Subcutaneous abdominal adipose tissue (tissue), 5 donors: ENCODE data around the gene BMPER.
A peak's percentile ranks its signal among the peaks of the same experiment; 100 is the strongest.

Source experiments
- H3K27ac ChIP-seq: one replicate; pipeline ENCODE4 v1.7.0; 2013; ENCODE audit warnings: low read depth, mild to moderate bottlenecking, inconsistent platforms, low read length, moderate library complexity
- H3K27me3 ChIP-seq, 5 donors: one replicate each; pipeline ENCODE4 v1.7.0; 2013; ENCODE audit warnings: low read length in 5 of 5, inconsistent platforms in 1 of 5; ENCODE audit not compliant: control insufficient read depth in 5 of 5, insufficient read depth in 4 of 5
- H3K36me3 ChIP-seq, 5 donors: one replicate each; pipeline ENCODE4 v1.7.0; 2013; ENCODE audit warnings: low read length in 5 of 5; ENCODE audit not compliant: control insufficient read depth in 5 of 5, insufficient read depth in 5 of 5
- H3K4me1 ChIP-seq, 5 donors: one replicate each; pipeline ENCODE4 v1.7.0; 2013; ENCODE audit warnings: low read length in 5 of 5, mild to moderate bottlenecking in 3 of 5, moderate library complexity in 1 of 5; ENCODE audit not compliant: control insufficient read depth in 5 of 5, insufficient read depth in 5 of 5
- H3K4me3 ChIP-seq, 5 donors: one replicate each; pipeline ENCODE4 v1.7.0; 2013; ENCODE audit warnings: low read length in 5 of 5, low read depth in 1 of 5
- H3K9ac ChIP-seq, 5 donors: one replicate each; pipeline ENCODE4 v1.7.0; 2013; ENCODE audit warnings: low read length in 5 of 5, mild to moderate bottlenecking in 4 of 5, moderate library complexity in 3 of 5
- H3K9me3 ChIP-seq, 5 donors: one replicate each; pipeline ENCODE4 v1.7.0; 2013; ENCODE audit warnings: low read length in 5 of 5; ENCODE audit not compliant: control insufficient read depth in 5 of 5
- donor health status: healthy.
- donor health status: healthy.
- donor health status: healthy.
- donor health status: healthy.
- donor health status: healthy.

Gene BMPER

GRCh38 chr7:33874943-33875342 lies 30.4 kb upstream of the BMPER start:
- Histone ChIP-seq H3K27me3 (no peaks in the 10 kb centered on the region), H3K27ac (peak overlapping the region; percentile 97), H3K9ac (peak overlapping the region in 1 of 5 donors; percentile 58), H3K9me3 (no peaks in the 10 kb centered on the region), H3K36me3 (no peaks in the 10 kb centered on the region), H3K4me3 (peak overlapping the region in 1 of 5 donors; percentile 5), H3K4me1 (peaks cover 0 to 49% (median 35%) of the 10 kb centered on the region in 5 donors)

- no peaks in the 10 kb centered on the region for H3K27me3 ChIP-seq
- H3K4me1 ChIP-seq = peaks cover 0 to 54% (median 37%) of the 10 kb centered on the region in 5 donors
- H3K27ac ChIP-seq = peak overlapping the region; percentile 97
- H3K9me3 ChIP-seq = no peaks in the 10 kb centered on the region
- H3K4me3 ChIP-seq = no peak overlapping the region
- H3K36me3 ChIP-seq = no peaks in the 10 kb centered on the region
- H3K9ac ChIP-seq = no peak overlapping the region
These were observed 28.6 kb upstream of the BMPER start for GRCh38 chr7:33876596-33877274.

- Histone ChIP-seq H3K4me3 (no peak overlapping the region), H3K9me3 (no peaks in the 10 kb centered on the region), H3K27ac (no peak overlapping the region), H3K4me1 (peaks cover 5 to 35% (median 18%) of the 10 kb centered on the region in 5 donors), H3K36me3 (no peaks in the 10 kb centered on the region), H3K9ac (no peak overlapping the region), H3K27me3 (no peaks in the 10 kb centered on the region)
These were observed 24.6 kb upstream of the BMPER start for GRCh38 chr7:33880787-33881186.

- Histone ChIP-seq H3K27me3 (no peaks in the 10 kb centered on the region), H3K4me3 (no peak overlapping the region), H3K9ac (no peak overlapping the region), H3K4me1 (peaks cover 5 to 30% (median 13%) of the 10 kb centered on the region in 5 donors), H3K36me3 (no peaks in the 10 kb centered on the region), H3K9me3 (no peaks in the 10 kb centered on the region), H3K27ac (peak overlapping the region; percentile 52)
These were observed 24.0 kb upstream of the BMPER start for GRCh38 chr7:33881316-33881715.

- Histone ChIP-seq H3K36me3 (no peaks in the 10 kb centered on the region), H3K4me3 (no peak overlapping the region), H3K9me3 (no peaks in the 10 kb centered on the region), H3K4me1 (peaks cover 5 to 21% (median 13%) of the 10 kb centered on the region in 5 donors), H3K27ac (peak overlapping the region; percentile 52), H3K27me3 (no peaks in the 10 kb centered on the region), H3K9ac (peak overlapping the region in 1 of 5 donors; percentile 42)
These were observed 23.1 kb upstream of the BMPER start for GRCh38 chr7:33882040-33882837.

GRCh38 chr7:33882950-33883670 lies 22.2 kb upstream of the BMPER start:
- Histone ChIP-seq H3K9me3 (no peaks in the 10 kb centered on the region), H3K27ac (peak overlapping the region; percentile 52), H3K4me1 (peaks cover 5 to 18% (median 13%) of the 10 kb centered on the region in 5 donors), H3K36me3 (no peaks in the 10 kb centered on the region), H3K4me3 (no peak overlapping the region), H3K27me3 (no peaks in the 10 kb centered on the region), H3K9ac (no peak overlapping the region)

GRCh38 chr7:33883671-33883965 lies 21.7 kb upstream of the BMPER start:
- H3K27ac ChIP-seq = no peak overlapping the region
- no peak overlapping the region for H3K9ac ChIP-seq
- no peaks in the 10 kb centered on the region for H3K27me3 ChIP-seq
- peaks cover 5 to 18% (median 13%) of the 10 kb centered on the region in 5 donors for H3K4me1 ChIP-seq
- no peaks in the 10 kb centered on the region for H3K9me3 ChIP-seq
- H3K4me3 ChIP-seq = no peak overlapping the region
- no peaks in the 10 kb centered on the region for H3K36me3 ChIP-seq

- no peak overlapping the region for H3K9ac ChIP-seq
These were observed 19.8 kb upstream of the BMPER start for GRCh38 chr7:33885290-33886148.

GRCh38 chr7:33886149-33886623 lies 19.2 kb upstream of the BMPER start:
- Histone ChIP-seq H3K27me3 (no peaks in the 10 kb centered on the region), H3K36me3 (no peaks in the 10 kb centered on the region), H3K9me3 (no peaks in the 10 kb centered on the region), H3K27ac (no peak overlapping the region), H3K4me3 (no peak overlapping the region), H3K4me1 (peaks cover 5 to 18% (median 13%) of the 10 kb centered on the region in 5 donors), H3K9ac (no peak overlapping the region)

More at GRCh38 chr7:33885290-33886148, 19.8 kb upstream of the BMPER start:
- H3K27me3 ChIP-seq = no peaks in the 10 kb centered on the region
- no peaks in the 10 kb centered on the region for H3K9me3 ChIP-seq
- no peak overlapping the region for H3K27ac ChIP-seq
- H3K4me3 ChIP-seq = no peak overlapping the region
- H3K36me3 ChIP-seq = no peaks in the 10 kb centered on the region
- peaks cover 5 to 18% (median 13%) of the 10 kb centered on the region in 5 donors for H3K4me1 ChIP-seq
